CD14-positive monocyte (primary cell): ENCODE data around the gene TMEM212. TPM values are rescaled to one million over a fixed set of nuclear protein-coding genes. Genes with fewer than 3 reads are reported as not detected.

ENCODE experiments used
- DNase-seq, 3 donors: peaks; one replicate each; pipeline ENCODE4 v3.0.0-alpha.2; 2011 to 2022
- H2AFZ ChIP-seq: 2 replicates; pipeline ENCODE4 v1.6.0; 2012; ENCODE audit warnings: mild to moderate bottlenecking, low read depth, low read length, inconsistent platforms; ENCODE audit not compliant: insufficient read depth, poor library complexity, severe bottlenecking
- H3K27ac ChIP-seq, 2 donors: 1 replicate in 1 of 2; 2 replicates in 1 of 2; pipeline ENCODE4 v1.5.1; 2012 to 2013; ENCODE audit warnings: low read length in 2 of 2, control low read depth in 1 of 2, inconsistent platforms in 1 of 2, low read depth in 1 of 2, mild to moderate bottlenecking in 1 of 2
- H3K27me3 ChIP-seq, 2 donors: one replicate each; pipeline versions ENCODE4 v1.6.0 to v1.6.1; 2011 to 2013; ENCODE audit warnings: low read length in 2 of 2; ENCODE audit not compliant: control insufficient read depth in 2 of 2, insufficient read depth in 2 of 2
- H3K36me3 ChIP-seq, 2 donors: replicated peaks in 1 of 2; 1 replicate in 1 of 2; 2 replicates in 1 of 2; pipeline versions ENCODE4 v1.5.1 to v1.6.1; 2012 to 2013; ENCODE audit warnings: low read length in 2 of 2, control low read depth in 1 of 2, inconsistent platforms in 1 of 2, mild to moderate bottlenecking in 1 of 2; ENCODE audit not compliant: insufficient read depth in 2 of 2, control insufficient read depth in 1 of 2
- H3K4me1 ChIP-seq, 2 donors: 1 replicate in 1 of 2; 2 replicates in 1 of 2; pipeline versions ENCODE4 v1.5.1 to v1.6.1; 2012 to 2013; ENCODE audit warnings: low read length in 2 of 2, control low read depth in 1 of 2, inconsistent platforms in 1 of 2, mild to moderate bottlenecking in 1 of 2, moderate library complexity in 1 of 2; ENCODE audit not compliant: insufficient read depth in 2 of 2, control insufficient read depth in 1 of 2
- H3K4me2 ChIP-seq: replicated peaks from 2 replicates; pipeline ENCODE3; 2012; ENCODE audit warnings: low read length, moderate library complexity, mild to moderate bottlenecking; ENCODE audit not compliant: poor library complexity, severe bottlenecking; ENCODE audit errors: extremely low read depth
- H3K4me3 ChIP-seq, 3 experiments: fragments of 200-600 bp in 1 of 3; sonication (generic) in 1 of 3; replicated peaks in 1 of 3; 1 replicate in 2 of 3; 2 replicates in 1 of 3; pipeline ENCODE4 v1.5.1; 2011 to 2013; ENCODE audit warnings: low read length in 3 of 3, mild to moderate bottlenecking in 3 of 3, control low read depth in 2 of 3, low read depth in 2 of 3, inconsistent platforms in 1 of 3, moderate library complexity in 1 of 3
- H3K79me2 ChIP-seq: 2 replicates; pipeline ENCODE4 v1.6.0; 2012; ENCODE audit warnings: mild to moderate bottlenecking, control low read depth, inconsistent platforms, low read length, moderate library complexity; ENCODE audit not compliant: insufficient read depth
- H3K9ac ChIP-seq: 2 replicates; pipeline ENCODE4 v1.6.0; 2017; ENCODE audit warnings: low read length, mild to moderate bottlenecking; ENCODE audit not compliant: insufficient read depth, poor library complexity, severe bottlenecking
- H3K9me3 ChIP-seq, 2 donors: replicated peaks in 1 of 2; 1 replicate in 1 of 2; 2 replicates in 1 of 2; pipeline versions ENCODE4 v1.5.1 to v1.6.1; 2012 to 2013; ENCODE audit warnings: low read length in 2 of 2, control low read depth in 1 of 2; ENCODE audit not compliant: control insufficient read depth in 1 of 2, insufficient read depth in 1 of 2
- H4K20me1 ChIP-seq: 2 replicates; pipeline ENCODE4 v1.6.0; 2012; ENCODE audit warnings: mild to moderate bottlenecking, low read length, control low read depth, moderate library complexity; ENCODE audit not compliant: insufficient read depth
- H3K27ac Mint-ChIP-seq, 7 donors: one replicate each; pipeline ENCODE4 v1.8.0; 2020; ENCODE audit warnings: mild to moderate bottlenecking in 7 of 7, mixed read lengths in 7 of 7, moderate library complexity in 6 of 7, inconsistent platforms in 2 of 7
- H3K27me3 Mint-ChIP-seq, 3 donors: one replicate each; pipeline ENCODE4 v1.8.0; 2021 to 2022; ENCODE audit warnings: low read depth in 3 of 3, mild to moderate bottlenecking in 3 of 3, mixed read lengths in 3 of 3, moderate library complexity in 3 of 3, inconsistent platforms in 1 of 3
- H3K36me3 Mint-ChIP-seq, 2 donors: one replicate each; pipeline ENCODE4 v1.8.0; 2020; ENCODE audit warnings: mixed read lengths in 2 of 2, inconsistent platforms in 1 of 2, mild to moderate bottlenecking in 1 of 2
- H3K4me1 Mint-ChIP-seq: one replicate; pipeline ENCODE4 v1.8.0; 2020; ENCODE audit warnings: mild to moderate bottlenecking, mixed read lengths
- H3K4me3 Mint-ChIP-seq, 2 donors: one replicate each; pipeline ENCODE4 v1.8.0; 2020; ENCODE audit warnings: mild to moderate bottlenecking in 2 of 2, mixed read lengths in 2 of 2, moderate library complexity in 1 of 2
- H3K9me3 Mint-ChIP-seq, 7 donors: one replicate each; pipeline ENCODE4 v1.8.0; 2020 to 2022; ENCODE audit warnings: mixed read lengths in 7 of 7, mild to moderate bottlenecking in 6 of 7, moderate library complexity in 6 of 7, inconsistent platforms in 2 of 7
- WGBS: methylation state at CpG from one replicate; pipeline ENCODE4 v1.1.5; 2013; ENCODE audit warnings: missing lambda C conversion rate; ENCODE audit not compliant: insufficient coverage; 5-methylcytosine and 5-hydroxymethylcytosine counted together
- intact Hi-C, 2 donors: fragments of 100-400 bp; cut with micrococcal nuclease; formaldehyde crosslinking; loops; one replicate each; pipeline versions ENCODE4 v1.15.0 to v1.15.1; 2023
- polyA plus RNA-seq, 3 donors: library from polyadenylated mRNA; depleted of rRNA in 1 of 3; unstranded in 2 of 3; stranded (reverse) in 1 of 3; fragments of 300-500 nt in 2 of 3; fragments of >200 nt in 1 of 3; fragmentation: Illumina TruSeq in 2 of 3; gene quantifications; 1 replicate in 2 of 3; 2 replicates in 1 of 3; pipeline ENCODE4 v1.2.3, GENCODE V29; 2012 to 2021
- TF ChIP-seq, protein P1 (sequence below): fragments of 200-600 bp; IDR thresholded peaks from one replicate; pipeline ENCODE4 v1.8.0; 2022; ENCODE audit warnings: antibody characterized with exemption, mild to moderate bottlenecking

The TMEM212 gene
- polyA plus RNA-seq, 3 donors = not detected

DNA sequence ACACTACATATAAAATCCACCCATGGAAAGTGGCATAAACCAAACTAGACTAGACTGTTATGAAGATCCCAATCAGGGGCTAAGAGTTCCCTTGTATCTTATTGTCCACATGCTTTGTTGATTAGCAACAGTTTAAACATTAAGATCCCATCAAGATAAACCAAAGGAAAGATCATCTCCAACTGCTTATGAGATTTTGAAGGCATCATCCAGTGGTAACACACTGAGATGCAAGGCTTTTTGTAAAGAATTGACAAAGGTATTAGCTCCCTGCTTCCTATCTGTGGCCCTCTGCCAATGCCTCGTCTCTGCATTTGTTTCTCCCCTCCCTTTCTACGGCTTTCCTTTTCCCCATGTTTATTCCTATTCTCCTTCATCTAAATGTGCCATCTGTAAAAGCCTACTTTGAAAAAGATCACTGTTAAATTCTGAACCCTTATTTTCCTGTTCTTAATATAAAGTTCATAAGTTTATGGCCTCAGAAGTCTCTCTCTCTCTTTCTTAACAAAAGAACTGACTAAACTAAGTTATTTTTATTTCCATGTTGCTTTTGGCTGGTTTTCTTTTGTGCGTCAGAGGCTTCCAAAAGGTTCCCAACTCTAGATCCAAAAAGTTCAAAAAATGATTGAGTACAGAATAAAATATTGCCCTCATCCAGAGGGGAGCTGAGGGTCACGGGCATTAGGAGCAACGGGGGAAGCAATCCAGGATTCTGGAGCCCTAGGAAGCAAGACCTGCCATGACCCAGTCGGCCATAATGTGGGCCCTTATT, 38.3 kb upstream of the TMEM212 start:
- intact Hi-C loops = no loop called here
- Mint-ChIP-seq H3K4me3 (no peak overlapping the region), H3K36me3 (peaks cover 0 to 5% of the 10 kb centered on the region in 2 donors), H3K27me3 (no peaks in the 10 kb centered on the region), H3K9me3 (no peaks in the 10 kb centered on the region), H3K27ac (peak overlapping the region in 6 of 7 donors; percentile 76 to 93 (median 92)), H3K4me1 (peaks cover 73% of the 10 kb centered on the region)
- TF ChIP-seq, protein P1, sequence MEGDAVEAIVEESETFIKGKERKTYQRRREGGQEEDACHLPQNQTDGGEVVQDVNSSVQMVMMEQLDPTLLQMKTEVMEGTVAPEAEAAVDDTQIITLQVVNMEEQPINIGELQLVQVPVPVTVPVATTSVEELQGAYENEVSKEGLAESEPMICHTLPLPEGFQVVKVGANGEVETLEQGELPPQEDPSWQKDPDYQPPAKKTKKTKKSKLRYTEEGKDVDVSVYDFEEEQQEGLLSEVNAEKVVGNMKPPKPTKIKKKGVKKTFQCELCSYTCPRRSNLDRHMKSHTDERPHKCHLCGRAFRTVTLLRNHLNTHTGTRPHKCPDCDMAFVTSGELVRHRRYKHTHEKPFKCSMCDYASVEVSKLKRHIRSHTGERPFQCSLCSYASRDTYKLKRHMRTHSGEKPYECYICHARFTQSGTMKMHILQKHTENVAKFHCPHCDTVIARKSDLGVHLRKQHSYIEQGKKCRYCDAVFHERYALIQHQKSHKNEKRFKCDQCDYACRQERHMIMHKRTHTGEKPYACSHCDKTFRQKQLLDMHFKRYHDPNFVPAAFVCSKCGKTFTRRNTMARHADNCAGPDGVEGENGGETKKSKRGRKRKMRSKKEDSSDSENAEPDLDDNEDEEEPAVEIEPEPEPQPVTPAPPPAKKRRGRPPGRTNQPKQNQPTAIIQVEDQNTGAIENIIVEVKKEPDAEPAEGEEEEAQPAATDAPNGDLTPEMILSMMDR = no peak
- Histone ChIP-seq H3K27me3 (no peaks in the 10 kb centered on the region), H3K4me3 (no peak overlapping the region), H4K20me1 (no peaks in the 10 kb centered on the region), H3K9ac (no peak overlapping the region), H3K27ac (peak overlapping the region; percentile 57 to 85), H3K4me2 (no peak overlapping the region), H3K36me3 (no peaks in the 10 kb centered on the region), H3K79me2 (peaks cover 100% of the 10 kb centered on the region), H3K4me1 (peaks cover 54% of the 10 kb centered on the region in 2 donors), H3K9me3 (no peaks in the 10 kb centered on the region), H2AFZ (no peak overlapping the region)
- 69% methylated on average over 2 of the region's 6 CpGs for WGBS
- no peak for DNase-seq

DNA sequence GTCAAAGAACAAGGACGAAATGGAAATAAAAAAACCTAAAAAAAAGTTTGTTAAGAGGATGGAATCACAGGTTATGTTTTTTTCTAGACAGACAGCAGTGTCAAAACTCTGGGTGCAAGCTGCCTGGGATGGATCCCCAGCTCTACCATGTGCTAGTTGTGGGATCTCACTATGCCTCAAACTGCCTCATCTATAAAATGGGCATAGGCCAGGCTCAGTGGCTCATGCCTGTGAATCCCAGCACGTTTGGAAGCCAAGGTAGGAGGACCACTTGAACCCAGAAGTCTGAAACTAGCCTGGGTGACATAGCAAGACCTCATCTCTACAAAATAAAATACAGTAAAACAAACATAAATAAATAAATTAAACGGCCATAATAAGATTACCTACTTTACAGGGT, 37.5 kb upstream of the TMEM212 start:
- H3K4me1 Mint-ChIP-seq = peaks cover 73% of the 10 kb centered on the region
- no peak for DNase-seq
- no peaks in the 10 kb centered on the region for H3K27me3 Mint-ChIP-seq
- TF ChIP-seq, protein P1 = no peak
- Histone ChIP-seq H3K4me2 (peak overlapping the region; percentile 47), H3K4me3 (peak overlapping the region in 1 of 3 experiments; percentile 38), H3K36me3 (no peaks in the 10 kb centered on the region), H4K20me1 (no peaks in the 10 kb centered on the region), H3K9me3 (no peaks in the 10 kb centered on the region), H3K79me2 (peaks cover 100% of the 10 kb centered on the region), H2AFZ (no peak overlapping the region), H3K27ac (peak overlapping the region; percentile 57 to 85), H3K4me1 (peaks cover 54% of the 10 kb centered on the region in 2 donors), H3K9ac (peak overlapping the region; percentile 2), H3K27me3 (no peaks in the 10 kb centered on the region)
- no CpG with 5 or more reads among the region's 3 CpGs for WGBS
- no peak overlapping the region for H3K4me3 Mint-ChIP-seq
- intact Hi-C loops = no loop called here
- H3K27ac Mint-ChIP-seq = peak overlapping the region; percentile 76 to 93 (median 91)
- H3K36me3 Mint-ChIP-seq = peaks cover 0 to 5% of the 10 kb centered on the region in 2 donors
- H3K9me3 Mint-ChIP-seq = no peaks in the 10 kb centered on the region
